NOMO-1 treated with dmso at 0.1 percent for 144 hours (cell line): ENCODE measurements around the gene MYB.
"Not testable (repeated sequence)": the region's sequence is repeated elsewhere in the genome, so short reads cannot be mapped to it uniquely, and the experiment has no call there.

Experiments used
- DNase-seq: peaks from one replicate; lab custom pipeline; 2025; ENCODE audit not compliant: unreplicated experiment; lab: John Stamatoyannopoulos, UW

MYB gene

GRCh38 chr6:135246412-135247012 is 65.4 kb downstream of the MYB start:
- DNase-seq: not testable (repeated sequence)

GRCh38 chr6:135250234-135250633 is 69.1 kb downstream of the MYB start:
- DNase-seq: peak; percentile 70

GRCh38 chr6:135250751-135251497 is 69.8 kb downstream of the MYB start:
- no peak for DNase-seq

DNA sequence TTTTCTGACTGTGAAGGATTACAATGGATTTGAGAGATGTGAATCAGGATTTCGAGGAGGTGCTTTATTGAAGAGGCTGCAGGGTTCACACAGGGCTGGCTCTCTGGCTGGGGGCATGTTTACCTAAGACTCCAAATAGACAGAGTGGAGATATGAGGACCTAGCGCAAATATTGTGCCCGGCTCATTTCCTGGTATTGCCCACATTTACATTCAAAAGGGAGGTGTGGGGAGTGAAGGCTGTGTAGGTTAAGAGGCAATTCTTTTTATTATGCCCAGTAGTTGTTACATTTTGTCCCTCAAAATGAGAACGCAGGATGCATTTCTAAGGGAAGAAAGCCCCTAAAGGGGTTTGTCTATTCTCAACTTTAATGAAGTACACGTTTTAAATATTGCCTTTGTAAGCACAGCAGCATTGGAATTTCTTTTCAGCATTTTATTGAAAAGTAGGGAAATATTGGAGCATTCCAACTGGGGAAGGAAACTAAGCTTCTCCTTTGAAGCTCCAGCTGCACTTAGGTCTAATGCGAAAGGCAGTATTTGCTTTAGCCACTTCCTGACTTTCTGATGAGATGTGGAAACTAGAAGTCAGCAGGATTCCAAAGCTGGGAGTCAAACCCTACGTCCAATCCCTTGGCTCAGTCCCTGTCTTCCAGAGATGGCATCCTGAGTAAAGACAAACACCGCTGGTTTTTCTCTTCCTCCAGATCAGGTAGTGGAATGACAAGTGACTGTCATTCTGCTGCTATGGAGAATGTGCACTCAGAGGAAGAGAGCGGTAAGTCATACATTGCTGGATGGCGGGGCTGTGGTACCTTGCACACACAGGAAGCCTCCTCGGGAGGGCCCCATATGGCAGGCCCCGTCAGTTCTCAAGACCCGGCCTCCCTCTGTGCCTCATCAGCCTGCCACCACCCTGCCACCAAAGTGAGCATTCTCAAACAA is 70.7 kb downstream of the MYB start:
- DNase-seq: no peak

GRCh38 chr6:135254471-135254870 is 73.4 kb downstream of the MYB start:
- no peak for DNase-seq

- no peak for DNase-seq
These were observed 75.8 kb downstream of the MYB start for GRCh38 chr6:135256866-135257265.

- DNase-seq: no peak
These were observed 76.7 kb downstream of the MYB start for GRCh38 chr6:135257631-135258405.

- no peak for DNase-seq
These were observed 77.9 kb downstream of the MYB start for GRCh38 chr6:135258970-135259369.

- no peak for DNase-seq
These were observed 79.5 kb downstream of the MYB start for GRCh38 chr6:135260612-135261011.

GRCh38 chr6:135261872-135262725 is 81.0 kb downstream of the MYB start:
- DNase-seq: no peak

GRCh38 chr6:135265278-135265677 is 84.2 kb downstream of the MYB start:
- DNase-seq: no peak

DNA sequence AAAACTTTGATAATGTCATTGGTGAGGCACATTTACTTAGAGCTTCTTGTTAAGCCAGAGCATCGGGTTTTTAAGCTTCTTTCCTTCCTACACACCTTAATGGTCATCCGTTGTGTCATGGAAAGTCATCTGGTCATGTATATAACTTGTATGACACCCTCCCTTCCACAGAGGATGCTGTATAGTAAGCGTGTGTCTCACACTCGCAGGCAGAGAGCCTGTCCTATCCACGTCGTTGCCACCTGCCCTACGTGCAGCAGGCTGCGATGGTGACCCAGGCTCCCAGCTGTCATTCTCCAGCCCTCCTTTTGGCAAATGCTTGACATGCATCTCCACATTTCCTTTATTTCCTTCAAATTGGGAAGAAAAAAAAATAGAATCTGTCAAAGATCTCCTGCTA is 85.6 kb downstream of the MYB start:
- DNase-seq: no peak

GRCh38 chr6:135267085-135267484 is 86.0 kb downstream of the MYB start:
- no peak for DNase-seq

- no peak for DNase-seq
These were observed 87.2 kb downstream of the MYB start for GRCh38 chr6:135268263-135268662.

DNA sequence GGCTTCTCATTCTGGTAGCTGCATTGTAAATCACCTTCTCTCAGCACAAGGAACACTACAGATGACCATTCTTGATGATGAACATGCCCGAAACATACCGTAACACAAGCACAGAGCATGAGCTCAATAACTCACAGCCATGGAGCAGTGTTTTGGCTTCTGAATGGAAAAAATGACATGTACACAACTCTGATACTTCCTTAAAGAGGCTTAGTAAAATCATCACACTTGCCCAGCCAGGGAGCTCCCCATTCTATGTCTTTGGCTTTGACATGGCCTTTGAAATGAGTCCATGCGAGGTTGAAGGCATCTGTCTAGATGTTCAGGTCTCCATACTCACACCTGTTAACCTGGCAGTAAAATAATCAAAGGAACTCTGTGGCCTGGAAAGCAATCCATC is 87.6 kb downstream of the MYB start:
- no peak for DNase-seq
